PFSK-1 (cell line): ENCODE data around the gene CCL15.

ENCODE experiments used
- FOXP2 ChIP-seq: optimal IDR thresholded peaks from 2 replicates; pipeline ENCODE3; 2011; ENCODE audit warnings: borderline replicate concordance, control low read depth, inconsistent platforms; ENCODE audit not compliant: insufficient read depth; ENCODE audit errors: extremely low read length, extremely low read depth
- POLR2AphosphoS5 ChIP-seq: IDR thresholded peaks from 2 replicates; pipeline ENCODE4 v1.6.1; 2012; ENCODE audit warnings: low read depth, mild to moderate bottlenecking, control low read depth, low read length, moderate library complexity
- REST ChIP-seq, 2 experiments: IDR thresholded peaks; 2 replicates each; pipeline versions ENCODE4 v1.6.1 to v1.8.0; 2011 to 2012; ENCODE audit warnings: low read depth in 2 of 2, low read length in 2 of 2, control low read depth in 1 of 2, inconsistent platforms in 1 of 2, mild to moderate bottlenecking in 1 of 2, moderate library complexity in 1 of 2; ENCODE audit not compliant: insufficient read depth in 1 of 2
- SIN3A ChIP-seq: IDR thresholded peaks from 2 replicates; pipeline ENCODE4 v1.6.1; 2012; ENCODE audit warnings: mild to moderate bottlenecking, low read length, moderate library complexity, borderline replicate concordance; ENCODE audit not compliant: insufficient read depth
- TAF1 ChIP-seq: IDR thresholded peaks from 2 replicates; pipeline ENCODE4 v1.6.1; 2012; ENCODE audit warnings: low read length, control low read depth, borderline replicate concordance; ENCODE audit not compliant: insufficient read depth

Gene CCL15

GRCh38 chr17:35988164-35988563 is 13.2 kb downstream of the CCL15 start:
- TF ChIP-seq SIN3A (no peak), REST (IDR thresholded peaks at IDR 0.05; ENCODE audit: insufficient read depth in 1 of 2, low read depth in 2 of 2, low read length in 2 of 2) (no peak), TAF1 (no peak), FOXP2 (no peak), POLR2AphosphoS5 (no peak)

- TF ChIP-seq POLR2AphosphoS5 (no peak), SIN3A (no peak), REST (IDR thresholded peaks at IDR 0.05; ENCODE audit: insufficient read depth in 1 of 2, low read depth in 2 of 2, low read length in 2 of 2) (no peak), FOXP2 (no peak), TAF1 (no peak)
These were observed 14.7 kb downstream of the CCL15 start, which contains the start of gene CCL14 for GRCh38 chr17:35986643-35987042. CCL14 (minus strand) TSS chr17:35986729; CDS start chr17:35986649, 80 bp downstream.

- TF ChIP-seq SIN3A (no peak), TAF1 (no peak), REST (IDR thresholded peaks at IDR 0.05; ENCODE audit: insufficient read depth in 1 of 2, low read depth in 2 of 2, low read length in 2 of 2) (no peak), FOXP2 (no peak), POLR2AphosphoS5 (no peak)
These were observed 17.2 kb downstream of the CCL15 start for GRCh38 chr17:35984140-35984539.

GRCh38 chr17:35982409-35983191 is 18.8 kb downstream of the CCL15 start:
- TF ChIP-seq REST (IDR thresholded peaks at IDR 0.05; ENCODE audit: insufficient read depth in 1 of 2, low read depth in 2 of 2, low read length in 2 of 2) (no peak), SIN3A (no peak), TAF1 (no peak), POLR2AphosphoS5 (no peak), FOXP2 (no peak)
